H1 (cell line): ENCODE data around the gene RPS6KA2. TPM values are rescaled to one million over a fixed set of nuclear protein-coding genes. Genes with fewer than 3 reads are reported as not detected.

ENCODE experiments used
- CTCF ChIA-PET: fragments of 300-600 bp; sonication (Branson Sonifier 250); formaldehyde crosslinking; loops from one replicate; lab custom pipeline; 2021; ENCODE audit not compliant: partially characterized antibody; lab: Charles Lee
- POLR2A ChIA-PET: fragments of 300-600 bp; sonication (Branson Sonifier 250); formaldehyde crosslinking; loops from one replicate; lab custom pipeline; 2021; ENCODE audit warnings: inconsistent platforms; ENCODE audit not compliant: partially characterized antibody; lab: Charles Lee
- DNase-seq, 2 experiments: peaks; one replicate each; pipeline versions ENCODE4 v3.0.0 to v3.0.0-alpha.2; 2010 to 2022; ENCODE audit warnings: low spot score in 2 of 2, low read depth in 1 of 2, mixed read lengths in 1 of 2
- FAIRE-seq: peaks from 2 replicates; lab custom pipeline; 2011; peaks lifted over from hg19 to GRCh38; lab: Jason Lieb, UNC
- H2AFZ ChIP-seq: 2 replicates; pipeline ENCODE4 v1.8.1; 2012; ENCODE audit warnings: low read length, inconsistent platforms
- H2AK5ac ChIP-seq: 2 replicates; pipeline ENCODE4 v1.6.1; 2013; ENCODE audit warnings: low read depth, low read length
- H2BK120ac ChIP-seq: replicated peaks from 2 replicates; pipeline ENCODE3; 2013; ENCODE audit warnings: low read depth, low read length, inconsistent platforms
- H2BK12ac ChIP-seq: 2 replicates; pipeline ENCODE4 v1.6.1; 2013; ENCODE audit warnings: low read depth, low read length
- H2BK15ac ChIP-seq: 2 replicates; pipeline ENCODE4 v1.6.1; 2013; ENCODE audit warnings: low read length
- H2BK20ac ChIP-seq: 2 replicates; pipeline ENCODE4 v1.6.1; 2013; ENCODE audit warnings: low read length
- H2BK5ac ChIP-seq: 2 replicates; pipeline ENCODE4 v1.6.1; 2013; ENCODE audit warnings: low read depth, low read length
- H3K14ac ChIP-seq: 2 replicates; pipeline ENCODE4 v1.6.1; 2013; ENCODE audit warnings: inconsistent platforms; ENCODE audit not compliant: insufficient read length
- H3K18ac ChIP-seq: 2 replicates; pipeline ENCODE4 v1.6.1; 2013; ENCODE audit warnings: low read length; ENCODE audit errors: extremely low read depth
- H3K23ac ChIP-seq: 2 replicates; pipeline ENCODE4 v1.6.1; 2013; ENCODE audit warnings: inconsistent platforms; ENCODE audit not compliant: insufficient read length
- H3K23me2 ChIP-seq: 2 replicates; pipeline ENCODE4 v1.6.1; 2013; ENCODE audit warnings: low read depth, low read length
- H3K27ac ChIP-seq: 2 replicates; pipeline ENCODE4 v1.6.1; 2011; ENCODE audit warnings: low read depth, low read length, inconsistent platforms
- H3K27me3 ChIP-seq, 4 experiments: replicated peaks in 1 of 4; 1 replicate in 1 of 4; 2 replicates in 3 of 4; pipeline versions ENCODE4 v1.6.1 to v1.8.1; 2011 to 2013; ENCODE audit warnings: low read length in 3 of 4, mild to moderate bottlenecking in 3 of 4, inconsistent platforms in 2 of 4, mixed read lengths in 2 of 4, moderate library complexity in 1 of 4; ENCODE audit not compliant: control insufficient read depth in 3 of 4, insufficient read depth in 3 of 4; ENCODE audit errors: extremely low read depth in 1 of 4
- H3K36me3 ChIP-seq, 4 experiments: 2 replicates each; pipeline versions ENCODE4 v1.6.1 to v1.8.1; 2011 to 2013; ENCODE audit warnings: mild to moderate bottlenecking in 4 of 4, low read length in 3 of 4, moderate library complexity in 2 of 4, control low read depth in 1 of 4, inconsistent platforms in 1 of 4; ENCODE audit not compliant: insufficient read depth in 4 of 4, control insufficient read depth in 2 of 4
- H3K4ac ChIP-seq: replicated peaks from 2 replicates; pipeline ENCODE3; 2013; ENCODE audit warnings: low read length, low read depth, mixed read lengths, inconsistent platforms; ENCODE audit not compliant: insufficient read length
- H3K4me1 ChIP-seq, 4 experiments: replicated peaks in 1 of 4; 1 replicate in 1 of 4; 2 replicates in 3 of 4; pipeline versions ENCODE4 v1.6.1 to v1.8.1; 2011 to 2013; ENCODE audit warnings: low read length in 3 of 4, inconsistent platforms in 2 of 4, mixed read lengths in 1 of 4; ENCODE audit not compliant: insufficient read depth in 4 of 4, control insufficient read depth in 3 of 4
- H3K4me2 ChIP-seq, 2 experiments: 2 replicates each; pipeline versions ENCODE4 v1.6.1 to v1.8.1; 2011 to 2013; ENCODE audit warnings: low read depth in 2 of 2, low read length in 2 of 2, control low read depth in 1 of 2, inconsistent platforms in 1 of 2, mild to moderate bottlenecking in 1 of 2; ENCODE audit not compliant: insufficient read depth in 1 of 2
- H3K4me3 ChIP-seq, 4 experiments: fragments of 200-600, 300-600 bp in 1 of 4; sonication (generic), shearing (Covaris generic), sonication (Bioruptor Twin) in 1 of 4; 2 replicates each; pipeline versions ENCODE4 v1.5.1 to v1.8.1; 2011 to 2016; ENCODE audit warnings: low read length in 4 of 4, low read depth in 3 of 4, control low read depth in 2 of 4, inconsistent platforms in 2 of 4, mild to moderate bottlenecking in 2 of 4, mixed read lengths in 1 of 4, moderate library complexity in 1 of 4; ENCODE audit not compliant: insufficient read depth in 2 of 4; ENCODE audit errors: extremely low read depth in 1 of 4
- H3K56ac ChIP-seq: replicated peaks from 2 replicates; pipeline ENCODE3; 2013; ENCODE audit warnings: low read depth, mild to moderate bottlenecking, mixed read lengths, low read length, inconsistent platforms; ENCODE audit not compliant: insufficient read length
- H3K79me1 ChIP-seq: 2 replicates; pipeline ENCODE4 v1.6.1; 2013; ENCODE audit warnings: low read depth, low read length, control low read depth
- H3K79me2 ChIP-seq, 2 experiments: 2 replicates each; pipeline versions ENCODE4 v1.6.1 to v1.8.1; 2012 to 2013; ENCODE audit warnings: low read length in 2 of 2, mild to moderate bottlenecking in 2 of 2, inconsistent platforms in 1 of 2; ENCODE audit not compliant: insufficient read depth in 2 of 2, control insufficient read depth in 1 of 2
- H3K9ac ChIP-seq, 4 experiments: replicated peaks in 1 of 4; 1 replicate in 1 of 4; 2 replicates in 3 of 4; pipeline versions ENCODE4 v1.6.1 to v1.8.1; 2011 to 2013; ENCODE audit warnings: low read depth in 3 of 4, low read length in 3 of 4, control low read depth in 2 of 4, mild to moderate bottlenecking in 2 of 4, moderate library complexity in 2 of 4, inconsistent platforms in 1 of 4; ENCODE audit errors: extremely low read depth in 1 of 4
- H3K9me3 ChIP-seq, 2 experiments: 2 replicates each; pipeline versions ENCODE4 v1.6.1 to v1.8.1; 2012 to 2013; ENCODE audit warnings: mild to moderate bottlenecking in 2 of 2, moderate library complexity in 2 of 2, control low read depth in 1 of 2, inconsistent platforms in 1 of 2, low read depth in 1 of 2, low read length in 1 of 2, mixed read lengths in 1 of 2; ENCODE audit not compliant: insufficient read depth in 2 of 2
- H4K20me1 ChIP-seq, 2 experiments: replicated peaks in 1 of 2; 2 replicates each; pipeline versions ENCODE3 to v1.8.1; 2011 to 2013; ENCODE audit warnings: inconsistent platforms in 2 of 2, low read length in 2 of 2, mild to moderate bottlenecking in 1 of 2; ENCODE audit not compliant: insufficient read depth in 2 of 2, control insufficient read depth in 1 of 2
- H4K5ac ChIP-seq: 2 replicates; pipeline ENCODE4 v1.6.1; 2013; ENCODE audit warnings: low read length, low read depth, mixed read lengths, inconsistent platforms; ENCODE audit not compliant: insufficient read length
- H4K8ac ChIP-seq: 2 replicates; pipeline ENCODE4 v1.8.0; 2013; ENCODE audit warnings: mild to moderate bottlenecking, moderate library complexity, low read length, inconsistent platforms; ENCODE audit not compliant: insufficient read depth; ENCODE audit errors: extremely low read depth
- H4K91ac ChIP-seq: replicated peaks from 2 replicates; pipeline ENCODE3; 2013; ENCODE audit warnings: low read length, mixed read lengths, inconsistent platforms; ENCODE audit not compliant: insufficient read length
- BACH1 ChIP-seq: IDR thresholded peaks from 2 replicates; pipeline ENCODE4 v1.6.1; 2012; ENCODE audit warnings: low read length, improper control_type of control experiment
- CEBPB ChIP-seq: IDR thresholded peaks from 2 replicates; pipeline ENCODE4 v1.6.1; 2012; ENCODE audit warnings: low read depth, low read length
- CTCF ChIP-seq, 3 experiments: IDR thresholded peaks; 1 replicate in 2 of 3; 2 replicates in 1 of 3; pipeline versions ENCODE4 v1.5.1 to v1.6.1; 2011; ENCODE audit warnings: low read length in 3 of 3, mild to moderate bottlenecking in 3 of 3, inconsistent platforms in 2 of 3, low read depth in 1 of 3, moderate library complexity in 1 of 3; ENCODE audit not compliant: insufficient read depth in 1 of 3; ENCODE audit errors: control extremely low read depth in 1 of 3
- HDAC2 ChIP-seq, 2 experiments: fragments of 300-600 bp in 1 of 2; sonication (generic) in 1 of 2; IDR thresholded peaks; 2 replicates each; pipeline ENCODE4 v1.6.1; 2011 to 2012; ENCODE audit warnings: low read depth in 2 of 2, low read length in 2 of 2, mild to moderate bottlenecking in 2 of 2, moderate library complexity in 2 of 2, borderline replicate concordance in 1 of 2, inconsistent platforms in 1 of 2
- NRF1 ChIP-seq: IDR thresholded peaks from 2 replicates; pipeline ENCODE4 v1.6.1; 2011; ENCODE audit warnings: mild to moderate bottlenecking, low read depth, low read length, improper control_type of control experiment
- POLR2A ChIP-seq, 2 experiments: IDR thresholded peaks; 1 replicate in 1 of 2; 2 replicates in 1 of 2; pipeline ENCODE4 v1.6.1; 2011; ENCODE audit warnings: low read depth in 2 of 2, low read length in 2 of 2, mild to moderate bottlenecking in 2 of 2; ENCODE audit errors: control extremely low read depth in 1 of 2
- RFX5 ChIP-seq: IDR thresholded peaks from 2 replicates; pipeline ENCODE4 v1.6.1; 2011; ENCODE audit warnings: low read depth, low read length, improper control_type of control experiment, borderline replicate concordance
- RNF2 ChIP-seq: fragments of 200-900, 300-1000 bp; sonication (generic); IDR thresholded peaks from 2 replicates; pipeline ENCODE4 v1.7.1; 2016; ENCODE audit warnings: borderline replicate concordance, low read depth, mild to moderate bottlenecking, antibody characterized with exemption, low read length; ENCODE audit not compliant: poor library complexity, severe bottlenecking; ENCODE audit errors: missing control alignments
- TBP ChIP-seq: IDR thresholded peaks from 2 replicates; pipeline ENCODE4 v1.6.1; 2011; ENCODE audit warnings: low read depth, low read length, improper control_type of control experiment
- WGBS, 2 experiments: shearing (Covaris generic) in 1 of 2; methylation state at CpG; one replicate each; pipeline versions ENCODE4 v1.1.6 to v1.1.7; 2013 to 2015; ENCODE audit warnings: low lambda C conversion rate in 2 of 2, mixed read lengths in 2 of 2, inconsistent platforms in 1 of 2, low coverage in 1 of 2, missing lambda C conversion rate in 1 of 2; ENCODE audit not compliant: insufficient replicate concordance in 2 of 2, insufficient coverage in 1 of 2, insufficient read length in 1 of 2; ENCODE audit errors: extremely low coverage in 1 of 2, missing lambda C conversion rate in 1 of 2; 5-methylcytosine and 5-hydroxymethylcytosine counted together
- polyA plus RNA-seq, 7 experiments: library from polyadenylated mRNA; depleted of rRNA in 3 of 7; stranded (reverse) in 5 of 7; unstranded in 2 of 7; fragments of >200 nt in 5 of 7; fragments of 200-250 nt in 2 of 7; gene quantifications; 1 replicate in 5 of 7; 2 replicates in 1 of 7; 4 replicates in 1 of 7; pipeline versions ENCODE4 v1.2.1 to v1.2.3, GENCODE V29; 2011 to 2013; ENCODE audit warnings: missing spikeins in 2 of 7, mixed read lengths in 2 of 7
- total RNA-seq: library from RNA; stranded (reverse); fragmentation: NEBNext Ultra II Directional; extraction: Animal tissue kit (Norgen Biotek cat#: 25700); gene quantifications from 2 replicates; pipeline ENCODE4 v1.2.1, GENCODE V29; 2021

RPS6KA2 gene
- total and polyA plus RNA-seq, 2 of the 8 experiments (the other 6 are each of a cell fraction or from before 2014, with no cell fraction given): 8.8 to 25.7 TPM

GRCh38 chr6:166618251-166618650, 8.8 kb downstream of the RPS6KA2 start:
- Histone ChIP-seq H3K79me2 (peaks cover 4 to 78% of the 10 kb centered on the region in 2 experiments), H3K4ac (no peak overlapping the region), H4K20me1 (peaks cover 8 to 15% of the 10 kb centered on the region in 2 experiments), H3K23me2 (no peaks in the 10 kb centered on the region), H3K27me3 (no peaks in the 10 kb centered on the region), H3K4me1 (peaks cover 6 to 17% (median 10%) of the 10 kb centered on the region in 4 experiments), H3K9ac (no peak overlapping the region), H2AFZ (no peak overlapping the region), H3K14ac (no peak overlapping the region), H3K36me3 (no peaks in the 10 kb centered on the region; a peak in 2 of 8 replicates), H3K79me1 (peaks cover 13% of the 10 kb centered on the region; the same call in 1 of the 2 replicates), H2AK5ac (no peak overlapping the region; the same call in 1 of the 2 replicates), H4K5ac (no peak overlapping the region), H2BK15ac (no peak overlapping the region), H2BK5ac (no peak overlapping the region), H3K9me3 (no peaks in the 10 kb centered on the region), H2BK20ac (no peak overlapping the region), H3K56ac (no peak overlapping the region), H2BK12ac (no peak overlapping the region), H3K4me2 (no peak overlapping the region), H3K27ac (no peak overlapping the region), H3K4me3 (no peak overlapping the region), H3K23ac (no peak overlapping the region), H2BK120ac (no peak overlapping the region), H3K18ac (no peak overlapping the region), H4K8ac (no peak overlapping the region), H4K91ac (no peak overlapping the region)
- CTCF ChIA-PET: interaction anchor here (1.4 kb wide), 1 partner anchor 305 kb away, joined by 4 read pairs; no protein-coding TSS in a partner anchor
- WGBS, 2 experiments: 93% methylated on average over 3 of the region's 4 CpGs; no CpG with 5 or more reads in 1 of the 2 experiments
- POLR2A ChIA-PET: interaction anchor here (3.3 kb wide), 1 partner anchor 9 kb away, joined by 19 read pairs; the partner anchor contains the start of gene RPS6KA2
- DNase-seq (no peak), FAIRE-seq (no peak)
- no peak for TF ChIP-seq CTCF (IDR thresholded peaks at IDR 0.05; ENCODE audit: control extremely low read depth in 1 of 3, insufficient read depth in 1 of 3, low read depth in 1 of 3, low read length in 3 of 3)
- no peak for TF ChIP-seq NRF1
- TF ChIP-seq RFX5: no peak
- no peak for TF ChIP-seq BACH1
- TF ChIP-seq CEBPB: no peak
- TF ChIP-seq HDAC2 (IDR thresholded peaks at IDR 0.05; ENCODE audit: borderline replicate concordance in 1 of 2, low read depth in 2 of 2, low read length in 2 of 2): no peak
- no peak for TF ChIP-seq TBP
- no peak for TF ChIP-seq RNF2
- TF ChIP-seq POLR2A (IDR thresholded peaks at IDR 0.05; ENCODE audit: control extremely low read depth in 1 of 2, low read depth in 2 of 2, low read length in 2 of 2): no peak
